ENCODE measurements around the gene ACVR1B. TPM values are rescaled to one million over a fixed set of nuclear protein-coding genes. Genes with fewer than 3 reads are reported as not detected.
A peak's percentile ranks its signal among the peaks of the same experiment; 100 is the strongest.

Gene ACVR1B
- total RNA-seq, 1 donor, result 10.5 TPM

- no peak overlapping the region for H2AFZ ChIP-seq (ENCODE audit: low read length)
- peak; percentile 84 for DNase-seq (ENCODE audit: insufficient read length, low spot score, missing footprints)
- H3K4me3 ChIP-seq (ENCODE audit: insufficient read depth, low read length), result no peak overlapping the region
- H3K9me3 ChIP-seq (ENCODE audit: low read depth, low read length), result no peaks in the 10 kb centered on the region
- H3K4me1 ChIP-seq (ENCODE audit: insufficient read depth, low read length), result peaks cover 5% of the 10 kb centered on the region
- H3K79me2 ChIP-seq (ENCODE audit: insufficient read depth, low read length), result no peaks in the 10 kb centered on the region
- TF ChIP-seq, protein P1, sequence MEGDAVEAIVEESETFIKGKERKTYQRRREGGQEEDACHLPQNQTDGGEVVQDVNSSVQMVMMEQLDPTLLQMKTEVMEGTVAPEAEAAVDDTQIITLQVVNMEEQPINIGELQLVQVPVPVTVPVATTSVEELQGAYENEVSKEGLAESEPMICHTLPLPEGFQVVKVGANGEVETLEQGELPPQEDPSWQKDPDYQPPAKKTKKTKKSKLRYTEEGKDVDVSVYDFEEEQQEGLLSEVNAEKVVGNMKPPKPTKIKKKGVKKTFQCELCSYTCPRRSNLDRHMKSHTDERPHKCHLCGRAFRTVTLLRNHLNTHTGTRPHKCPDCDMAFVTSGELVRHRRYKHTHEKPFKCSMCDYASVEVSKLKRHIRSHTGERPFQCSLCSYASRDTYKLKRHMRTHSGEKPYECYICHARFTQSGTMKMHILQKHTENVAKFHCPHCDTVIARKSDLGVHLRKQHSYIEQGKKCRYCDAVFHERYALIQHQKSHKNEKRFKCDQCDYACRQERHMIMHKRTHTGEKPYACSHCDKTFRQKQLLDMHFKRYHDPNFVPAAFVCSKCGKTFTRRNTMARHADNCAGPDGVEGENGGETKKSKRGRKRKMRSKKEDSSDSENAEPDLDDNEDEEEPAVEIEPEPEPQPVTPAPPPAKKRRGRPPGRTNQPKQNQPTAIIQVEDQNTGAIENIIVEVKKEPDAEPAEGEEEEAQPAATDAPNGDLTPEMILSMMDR (IDR thresholded peaks at IDR 0.05; ENCODE audit: extremely low read depth, low read depth, low read length), result no peak
- no peaks in the 10 kb centered on the region for H4K20me1 ChIP-seq (ENCODE audit: insufficient read depth, low read length)
- no peaks in the 10 kb centered on the region for H3K27me3 ChIP-seq (ENCODE audit: insufficient read depth, low read length)
- no peak overlapping the region for H3K27ac ChIP-seq (ENCODE audit: low read depth, low read length)
- H3K4me2 ChIP-seq (ENCODE audit: insufficient read depth, low read length), result no peak overlapping the region
- H3K36me3 ChIP-seq (ENCODE audit: insufficient read depth, low read length), result no peaks in the 10 kb centered on the region
Observed at GRCh38 chr12:52014567-52015530, 63.4 kb downstream of the ACVR1B start.

- Histone ChIP-seq H3K36me3 (ENCODE audit: insufficient read depth, low read length) (no peaks in the 10 kb centered on the region), H3K4me1 (ENCODE audit: insufficient read depth, low read length) (peaks cover 2% of the 10 kb centered on the region), H3K4me3 (ENCODE audit: insufficient read depth, low read length) (no peak overlapping the region), H3K27me3 (ENCODE audit: insufficient read depth, low read length) (no peaks in the 10 kb centered on the region), H2AFZ (ENCODE audit: low read length) (no peak overlapping the region), H4K20me1 (ENCODE audit: insufficient read depth, low read length) (no peaks in the 10 kb centered on the region), H3K4me2 (ENCODE audit: insufficient read depth, low read length) (no peak overlapping the region), H3K27ac (ENCODE audit: low read depth, low read length) (no peak overlapping the region), H3K9me3 (ENCODE audit: low read depth, low read length) (no peaks in the 10 kb centered on the region), H3K79me2 (ENCODE audit: insufficient read depth, low read length) (no peaks in the 10 kb centered on the region)
- peak; percentile 75 for DNase-seq (ENCODE audit: insufficient read length, low spot score, missing footprints)
- TF ChIP-seq, protein P1 (IDR thresholded peaks at IDR 0.05; ENCODE audit: extremely low read depth, low read depth, low read length), result no peak
Observed at GRCh38 chr12:52015532-52016041, 64.1 kb downstream of the ACVR1B start.

DNA sequence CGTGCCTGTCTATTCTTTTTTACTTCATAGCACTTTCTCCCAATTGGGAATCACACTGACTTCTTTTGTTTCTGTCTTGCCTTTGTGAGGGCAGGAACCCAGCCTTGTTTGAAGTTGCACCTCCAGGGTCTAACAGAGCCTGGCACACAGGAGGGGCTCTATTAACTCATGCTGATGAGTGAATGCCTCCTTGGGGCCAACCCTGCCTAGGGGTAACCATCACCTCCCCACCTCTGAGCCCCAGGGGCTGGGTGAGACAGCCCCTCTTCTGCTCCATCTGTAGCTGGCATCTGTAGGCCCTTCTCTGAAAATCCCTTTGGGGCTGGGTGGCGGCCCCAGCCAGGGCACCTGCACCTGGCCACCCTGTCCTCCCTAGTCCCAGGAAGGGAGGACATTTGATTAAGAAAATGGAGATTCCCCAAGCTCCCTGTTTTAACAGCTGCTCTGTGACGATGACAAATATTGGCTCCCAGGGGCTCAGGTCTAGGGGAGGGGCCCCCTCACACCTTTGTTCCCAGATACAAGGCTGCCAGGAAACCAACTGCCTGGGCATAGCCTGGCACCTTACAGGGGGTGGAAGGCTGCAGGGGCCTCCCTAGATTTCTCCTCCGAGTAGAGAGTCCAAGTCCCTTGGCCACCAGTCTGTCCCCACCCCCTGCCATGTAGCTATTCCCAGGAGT, 67.1 kb downstream of the ACVR1B start:
- no peak for DNase-seq (ENCODE audit: insufficient read length, low spot score, missing footprints)
- Histone ChIP-seq H4K20me1 (ENCODE audit: insufficient read depth, low read length) (no peaks in the 10 kb centered on the region), H3K27me3 (ENCODE audit: insufficient read depth, low read length) (peaks cover 10% of the 10 kb centered on the region), H2AFZ (ENCODE audit: low read length) (no peak overlapping the region), H3K36me3 (ENCODE audit: insufficient read depth, low read length) (no peaks in the 10 kb centered on the region), H3K4me1 (ENCODE audit: insufficient read depth, low read length) (no peaks in the 10 kb centered on the region), H3K27ac (ENCODE audit: low read depth, low read length) (no peak overlapping the region), H3K4me2 (ENCODE audit: insufficient read depth, low read length) (no peak overlapping the region), H3K79me2 (ENCODE audit: insufficient read depth, low read length) (no peaks in the 10 kb centered on the region), H3K9me3 (ENCODE audit: low read depth, low read length) (no peaks in the 10 kb centered on the region), H3K4me3 (ENCODE audit: insufficient read depth, low read length) (no peak overlapping the region)
- TF ChIP-seq, protein P1 (IDR thresholded peaks at IDR 0.05; ENCODE audit: extremely low read depth, low read depth, low read length), result no peak

All from osteoblast (primary cell).